Gastrocnemius medialis (tissue), 4 donors: ENCODE data around the gene ANKS1B. TPM values are rescaled to one million over a fixed set of nuclear protein-coding genes. Genes with fewer than 3 reads are reported as not detected.

Experiments
- ATAC-seq, 2 donors: fragments of 150-250 bp; one replicate each; pipeline ENCODE4 v1.9.1; 2016
- DNase-seq, 2 donors: peaks; one replicate each; pipeline ENCODE4 v3.0.0-alpha.2; 2019
- H3K27ac ChIP-seq, 4 donors: fragments of 200-600 bp; sonication (generic); 1 replicate in 1 of 4; 2 replicates in 3 of 4; pipeline ENCODE4 v1.5.1; 2016 to 2018; ENCODE audit warnings: mild to moderate bottlenecking in 2 of 4, moderate library complexity in 1 of 4
- H3K27me3 ChIP-seq, 3 donors: fragments of 200-600 bp; sonication (generic) in 2 of 3; 1 replicate in 1 of 3; 2 replicates in 2 of 3; pipeline versions ENCODE4 v1.5.1 to v1.6.0; 2016 to 2019; ENCODE audit warnings: mild to moderate bottlenecking in 1 of 3, moderate library complexity in 1 of 3
- H3K36me3 ChIP-seq, 2 donors: fragments of 200-600 bp; sonication (generic) in 1 of 2; one replicate each; pipeline ENCODE4 v1.5.1; 2017 to 2018
- H3K4me1 ChIP-seq, 2 donors: fragments of 200-600 bp; sonication (generic) in 1 of 2; one replicate each; pipeline ENCODE4 v1.5.1; 2016 to 2017; ENCODE audit warnings: mild to moderate bottlenecking in 2 of 2
- H3K4me3 ChIP-seq, 4 donors: fragments of 200-600 bp; sonication (generic) in 3 of 4; 1 replicate in 1 of 4; 2 replicates in 3 of 4; pipeline ENCODE4 v1.5.1; 2016 to 2019; ENCODE audit warnings: mild to moderate bottlenecking in 2 of 4
- H3K9me3 ChIP-seq, 3 donors: fragments of 200-600 bp; sonication (generic) in 2 of 3; 1 replicate in 1 of 3; 2 replicates in 2 of 3; pipeline ENCODE4 v1.5.1; 2016 to 2019
- POLR2A ChIP-seq, 2 donors: fragments of 450-650 bp; IDR thresholded peaks; one replicate each; pipeline ENCODE4 v1.6.1; 2017; ENCODE audit warnings: antibody characterized with exemption in 2 of 2, mild to moderate bottlenecking in 2 of 2, moderate library complexity in 2 of 2
- in situ Hi-C, 4 donors: fragments of 200-750 bp; cut with MboI; loops; one replicate each; pipeline versions ENCODE4 v1.15.0 to v1.8.0; 2017; ENCODE audit warnings: low sequenced_read_pairs in 4 of 4
- intact Hi-C: fragments of 100-400 bp; cut with DNase I; formaldehyde crosslinking; loops from one replicate; pipeline ENCODE4 v1.15.1; 2023; ENCODE audit warnings: low total_unique reads
- total RNA-seq, 4 donors: library from RNA; depleted of rRNA; stranded (reverse); fragments of >200 nt; gene quantifications; one replicate each; pipeline versions ENCODE4 v1.1.0 to v1.2.3, GENCODE V29; 2016
- TF ChIP-seq, protein P1 (sequence below), 5 experiments: fragments of 450-650 bp in 3 of 5; fragments of 200-600 bp in 2 of 5; sonication (generic) in 2 of 5; IDR thresholded peaks in 4 of 5; conservative IDR thresholded peaks in 1 of 5; 1 replicate in 4 of 5; 2 replicates in 1 of 5; pipeline ENCODE4 v1.5.1; 2016 to 2019; ENCODE audit warnings: antibody characterized with exemption in 5 of 5, mild to moderate bottlenecking in 3 of 5, moderate library complexity in 3 of 5

ANKS1B gene
- total RNA-seq, 4 donors from 2014 or later: 3.9 to 14.5 (median 5.7) TPM

- DNase-seq: no peak
- ATAC-seq: no peak
- in situ Hi-C loops: no loop called here
- Histone ChIP-seq H3K27ac (no peak overlapping the region), H3K4me3 (no peak overlapping the region), H3K27me3 (no peaks in the 10 kb centered on the region), H3K9me3 (no peaks in the 10 kb centered on the region), H3K36me3 (no peaks in the 10 kb centered on the region), H3K4me1 (no peaks in the 10 kb centered on the region)
- intact Hi-C loops: no loop called here
- TF ChIP-seq, protein P1, sequence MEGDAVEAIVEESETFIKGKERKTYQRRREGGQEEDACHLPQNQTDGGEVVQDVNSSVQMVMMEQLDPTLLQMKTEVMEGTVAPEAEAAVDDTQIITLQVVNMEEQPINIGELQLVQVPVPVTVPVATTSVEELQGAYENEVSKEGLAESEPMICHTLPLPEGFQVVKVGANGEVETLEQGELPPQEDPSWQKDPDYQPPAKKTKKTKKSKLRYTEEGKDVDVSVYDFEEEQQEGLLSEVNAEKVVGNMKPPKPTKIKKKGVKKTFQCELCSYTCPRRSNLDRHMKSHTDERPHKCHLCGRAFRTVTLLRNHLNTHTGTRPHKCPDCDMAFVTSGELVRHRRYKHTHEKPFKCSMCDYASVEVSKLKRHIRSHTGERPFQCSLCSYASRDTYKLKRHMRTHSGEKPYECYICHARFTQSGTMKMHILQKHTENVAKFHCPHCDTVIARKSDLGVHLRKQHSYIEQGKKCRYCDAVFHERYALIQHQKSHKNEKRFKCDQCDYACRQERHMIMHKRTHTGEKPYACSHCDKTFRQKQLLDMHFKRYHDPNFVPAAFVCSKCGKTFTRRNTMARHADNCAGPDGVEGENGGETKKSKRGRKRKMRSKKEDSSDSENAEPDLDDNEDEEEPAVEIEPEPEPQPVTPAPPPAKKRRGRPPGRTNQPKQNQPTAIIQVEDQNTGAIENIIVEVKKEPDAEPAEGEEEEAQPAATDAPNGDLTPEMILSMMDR (IDR thresholded peaks at IDR 0.05 in 4 of 5, conservative IDR thresholded peaks at IDR 0.05 in 1 of 5): no peak
- TF ChIP-seq POLR2A (IDR thresholded peaks at IDR 0.05): no peak
These were observed 1061.9 kb downstream of the ANKS1B start for GRCh38 chr12:98922871-98923270.

DNA sequence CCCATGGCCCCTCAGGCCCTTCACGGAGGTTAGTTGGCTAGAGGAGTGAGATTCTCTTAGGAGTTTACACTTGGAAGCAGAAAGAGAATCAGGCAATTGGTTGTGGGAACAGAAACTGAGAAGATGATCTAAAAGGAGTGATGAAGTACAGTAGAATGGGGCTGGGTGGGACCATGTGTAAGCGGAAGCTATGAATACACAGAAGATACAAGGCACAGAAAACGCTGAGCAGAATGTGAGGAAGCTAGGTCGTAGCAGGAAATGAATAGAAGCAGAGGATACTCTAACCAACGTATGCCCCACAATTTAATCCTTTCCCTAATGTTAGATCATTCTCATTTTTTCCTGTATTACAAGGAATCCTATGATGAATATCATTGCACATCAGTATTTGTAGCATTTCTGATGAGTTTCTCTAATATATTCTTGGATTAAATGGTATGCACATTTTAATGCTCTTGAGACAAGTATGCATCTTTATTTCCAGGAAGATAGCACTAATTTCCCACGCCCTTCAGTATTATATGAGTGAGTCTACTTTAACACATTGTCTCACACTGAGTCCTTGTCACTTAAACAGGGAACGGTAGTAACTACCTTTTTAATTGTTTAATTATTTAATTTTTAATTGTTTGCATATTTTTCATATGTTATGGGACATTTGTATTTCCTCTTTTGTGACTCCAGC is 1066.4 kb downstream of the ANKS1B start:
- no peak for TF ChIP-seq POLR2A (IDR thresholded peaks at IDR 0.05)
- TF ChIP-seq, protein P1 (IDR thresholded peaks at IDR 0.05 in 4 of 5, conservative IDR thresholded peaks at IDR 0.05 in 1 of 5): no peak
- in situ Hi-C loops: no loop called here

DNA sequence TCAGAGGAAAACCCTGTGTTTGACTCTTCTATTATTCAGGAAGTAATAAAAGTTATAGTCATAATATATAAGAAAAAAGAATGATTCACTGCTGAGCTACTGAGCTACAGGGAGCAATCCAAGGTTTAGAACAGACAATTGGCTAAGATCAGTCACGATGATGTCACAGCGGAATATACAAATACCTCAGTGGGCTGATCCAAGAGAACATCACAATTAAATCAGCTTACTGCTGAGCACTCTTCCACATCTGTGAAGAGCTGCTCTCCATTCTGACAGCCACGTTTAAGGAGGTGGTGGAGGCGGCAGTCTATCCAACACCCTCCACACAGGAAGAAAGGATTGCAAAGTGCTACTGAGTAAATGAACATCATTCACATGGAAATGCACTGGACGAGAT is 1068.6 kb downstream of the ANKS1B start:
- in situ Hi-C loops: no loop called here

More for the DNA sequence above, 1066.4 kb downstream of the ANKS1B start:
- Histone ChIP-seq H3K4me3 (no peak overlapping the region), H3K27ac (no peak overlapping the region), H3K36me3 (no peaks in the 10 kb centered on the region), H3K27me3 (no peaks in the 10 kb centered on the region), H3K9me3 (no peaks in the 10 kb centered on the region), H3K4me1 (no peaks in the 10 kb centered on the region)
- no peak for DNase-seq
- intact Hi-C loops: no loop called here
- ATAC-seq: no peak

DNA sequence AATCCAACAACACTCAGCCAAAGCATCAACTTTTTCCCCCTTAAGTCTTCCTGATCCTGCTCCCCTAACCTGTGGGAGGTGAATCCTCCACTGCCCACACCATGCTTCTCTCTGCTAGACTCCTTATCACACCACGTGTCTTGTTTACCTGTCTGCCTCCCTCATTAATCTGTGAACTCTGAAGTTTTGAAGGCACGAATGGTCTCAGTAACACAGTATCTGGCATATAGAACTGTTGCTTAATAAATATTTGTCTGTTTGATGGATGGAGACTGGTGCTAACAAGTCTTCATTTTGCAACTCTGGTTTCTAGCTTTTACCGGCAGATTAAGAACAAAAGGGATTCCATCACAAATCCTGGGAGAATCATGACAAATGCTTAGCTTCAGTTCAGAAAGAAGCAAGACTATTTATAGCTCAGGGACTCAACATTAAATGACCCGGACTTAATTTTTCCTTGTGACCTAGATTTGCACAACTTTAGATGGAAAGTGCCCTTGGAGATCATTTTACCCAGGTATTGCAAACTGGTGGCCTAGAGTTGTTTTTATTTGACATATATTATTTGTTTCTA is 1072.2 kb downstream of the ANKS1B start:
- no peak for TF ChIP-seq POLR2A (IDR thresholded peaks at IDR 0.05)
- DNase-seq (no peak), ATAC-seq (no peak)
- Histone ChIP-seq H3K4me3 (no peak overlapping the region), H3K27me3 (no peaks in the 10 kb centered on the region), H3K36me3 (no peaks in the 10 kb centered on the region), H3K4me1 (no peaks in the 10 kb centered on the region), H3K27ac (no peak overlapping the region), H3K9me3 (no peaks in the 10 kb centered on the region)
- intact Hi-C loops: no loop called here
- in situ Hi-C loops: no loop called here

More for the DNA sequence above, 1068.6 kb downstream of the ANKS1B start:
- Histone ChIP-seq H3K4me3 (no peak overlapping the region), H3K9me3 (no peaks in the 10 kb centered on the region), H3K27ac (no peak overlapping the region), H3K27me3 (no peaks in the 10 kb centered on the region), H3K36me3 (no peaks in the 10 kb centered on the region), H3K4me1 (no peaks in the 10 kb centered on the region)
- ATAC-seq (no peak), DNase-seq (no peak)
- no peak for TF ChIP-seq POLR2A (IDR thresholded peaks at IDR 0.05)
- TF ChIP-seq, protein P1 (IDR thresholded peaks at IDR 0.05 in 4 of 5, conservative IDR thresholded peaks at IDR 0.05 in 1 of 5): no peak
- intact Hi-C loops: no loop called here

DNA sequence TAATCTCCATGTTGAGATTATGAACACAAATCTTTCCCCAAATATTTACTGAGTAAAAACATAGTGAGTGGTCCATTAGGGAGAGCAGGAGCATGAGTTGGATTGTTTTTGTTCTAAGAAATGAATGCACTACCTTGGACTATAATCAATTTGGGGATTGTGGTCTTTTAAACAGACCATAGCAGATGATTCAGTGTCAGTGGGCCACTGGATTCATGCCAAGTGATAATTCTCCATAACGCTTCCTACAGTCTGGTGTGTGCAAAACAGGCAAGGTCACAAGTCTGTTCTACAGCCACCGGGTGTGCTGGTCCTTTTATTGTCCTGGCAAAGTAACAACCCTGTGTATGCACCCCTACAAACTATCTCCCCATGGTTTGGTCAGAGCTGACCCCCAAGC is 1073.3 kb downstream of the ANKS1B start:
- no peaks in the 10 kb centered on the region for H3K4me1 ChIP-seq
- no peak for ATAC-seq
- in situ Hi-C loops: no loop called here
- no peak for DNase-seq
- TF ChIP-seq, protein P1 (IDR thresholded peaks at IDR 0.05 in 4 of 5, conservative IDR thresholded peaks at IDR 0.05 in 1 of 5): no peak
- TF ChIP-seq POLR2A (IDR thresholded peaks at IDR 0.05): no peak
- no peaks in the 10 kb centered on the region for H3K36me3 ChIP-seq
- no peaks in the 10 kb centered on the region for H3K27me3 ChIP-seq
- intact Hi-C loops: no loop called here
- H3K27ac ChIP-seq: no peak overlapping the region
- H3K4me3 ChIP-seq: no peak overlapping the region
- no peaks in the 10 kb centered on the region for H3K9me3 ChIP-seq
